ENCODE results near the gene HMOX2.

HMOX2 gene

GRCh38 chr16:4552541-4552940 is 76.3 kb downstream of the HMOX2 start:
- H3K27me3 ChIP-seq, result no peaks in the 10 kb centered on the region
- H3K27ac ChIP-seq, result no peak overlapping the region
- no peak overlapping the region for H3K4me3 ChIP-seq (ENCODE audit: low read depth in 1 of 2, low read length in 1 of 2)
- TF ChIP-seq CTCF (IDR thresholded peaks at IDR 0.05), result no peak
- no peaks in the 10 kb centered on the region for H3K36me3 ChIP-seq
- no peaks in the 10 kb centered on the region for H3K4me1 ChIP-seq (ENCODE audit: control insufficient read depth in 1 of 2, insufficient read depth in 1 of 2, low read depth in 1 of 2, low read length in 1 of 2)
- H3K9me3 ChIP-seq, result no peaks in the 10 kb centered on the region

GRCh38 chr16:4556112-4556511 is 79.9 kb downstream of the HMOX2 start, which contains the start of gene C16orf96:
Gene C16orf96, plus strand, starts transcription at chr16:4556340. Its CDS starts 150 bp downstream, at chr16:4556490.
- Histone ChIP-seq H3K9me3 (no peaks in the 10 kb centered on the region), H3K4me3 (ENCODE audit: low read depth in 1 of 2, low read length in 1 of 2) (no peak within 1 kb of the TSS), H3K36me3 (no peaks in the 10 kb centered on the region), H3K27ac (no peak within 1 kb of the TSS), H3K27me3 (no peaks in the 10 kb centered on the region), H3K4me1 (ENCODE audit: control insufficient read depth in 1 of 2, insufficient read depth in 1 of 2, low read depth in 1 of 2, low read length in 1 of 2) (no peaks in the 10 kb centered on the region)
- no peak for TF ChIP-seq CTCF (IDR thresholded peaks at IDR 0.05)

GRCh38 chr16:4556580-4556979 is 80.4 kb downstream of the HMOX2 start:
- no peaks in the 10 kb centered on the region for H3K9me3 ChIP-seq
- no peaks in the 10 kb centered on the region for H3K36me3 ChIP-seq
- H3K27me3 ChIP-seq, result no peaks in the 10 kb centered on the region
- H3K27ac ChIP-seq, result no peak overlapping the region
- no peak for TF ChIP-seq CTCF (IDR thresholded peaks at IDR 0.05)
- H3K4me3 ChIP-seq (ENCODE audit: low read depth in 1 of 2, low read length in 1 of 2), result no peak overlapping the region
- H3K4me1 ChIP-seq (ENCODE audit: control insufficient read depth in 1 of 2, insufficient read depth in 1 of 2, low read depth in 1 of 2, low read length in 1 of 2), result no peaks in the 10 kb centered on the region

GRCh38 chr16:4557973-4558372 is 81.8 kb downstream of the HMOX2 start:
- no peak overlapping the region for H3K27ac ChIP-seq
- no peaks in the 10 kb centered on the region for H3K4me1 ChIP-seq (ENCODE audit: control insufficient read depth in 1 of 2, insufficient read depth in 1 of 2, low read depth in 1 of 2, low read length in 1 of 2)
- no peaks in the 10 kb centered on the region for H3K27me3 ChIP-seq
- TF ChIP-seq CTCF (IDR thresholded peaks at IDR 0.05), result no peak
- H3K36me3 ChIP-seq, result no peaks in the 10 kb centered on the region
- no peaks in the 10 kb centered on the region for H3K9me3 ChIP-seq
- H3K4me3 ChIP-seq (ENCODE audit: low read depth in 1 of 2, low read length in 1 of 2), result no peak overlapping the region

Data from neutrophil (primary cell).